GM19035 (cell line): Measurements from ENCODE around the gene RABGGTA.
"Not testable (repeated sequence)": the region's sequence is repeated elsewhere in the genome, so short reads cannot be mapped to it uniquely, and the experiment has no call there.

Experiments
- ATAC-seq: cut with Tn5 transposase; IDR thresholded peaks from one replicate; pipeline ENCODE4 v1.9.1; 2021; ENCODE audit not compliant: unreplicated experiment

RABGGTA gene

DNA sequence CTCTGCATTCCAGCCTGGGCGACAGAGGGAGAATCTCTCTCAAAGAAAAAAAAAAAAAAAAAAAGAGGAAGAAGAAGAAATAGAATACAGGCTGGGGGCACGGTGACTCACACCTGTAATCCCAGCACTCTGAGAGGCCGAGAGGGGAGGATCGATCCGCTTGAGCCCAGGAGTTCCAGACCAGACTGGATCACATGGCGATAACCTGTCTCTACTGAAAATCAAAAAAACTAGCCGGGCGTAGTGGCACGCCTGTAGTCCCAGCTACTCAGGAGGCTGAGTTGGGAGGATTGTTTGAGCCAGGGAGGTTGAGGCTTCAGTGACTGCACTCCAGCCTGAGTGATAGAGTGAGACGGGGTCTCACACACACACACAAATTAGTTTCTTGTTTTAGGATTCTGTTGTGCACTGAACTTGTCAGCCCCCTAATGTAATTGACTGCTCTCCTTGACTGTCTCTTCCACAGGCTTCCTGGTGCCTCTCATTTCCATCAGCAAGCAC is 28.0 kb downstream of the RABGGTA start:
- ATAC-seq, result peak; percentile 0

DNA sequence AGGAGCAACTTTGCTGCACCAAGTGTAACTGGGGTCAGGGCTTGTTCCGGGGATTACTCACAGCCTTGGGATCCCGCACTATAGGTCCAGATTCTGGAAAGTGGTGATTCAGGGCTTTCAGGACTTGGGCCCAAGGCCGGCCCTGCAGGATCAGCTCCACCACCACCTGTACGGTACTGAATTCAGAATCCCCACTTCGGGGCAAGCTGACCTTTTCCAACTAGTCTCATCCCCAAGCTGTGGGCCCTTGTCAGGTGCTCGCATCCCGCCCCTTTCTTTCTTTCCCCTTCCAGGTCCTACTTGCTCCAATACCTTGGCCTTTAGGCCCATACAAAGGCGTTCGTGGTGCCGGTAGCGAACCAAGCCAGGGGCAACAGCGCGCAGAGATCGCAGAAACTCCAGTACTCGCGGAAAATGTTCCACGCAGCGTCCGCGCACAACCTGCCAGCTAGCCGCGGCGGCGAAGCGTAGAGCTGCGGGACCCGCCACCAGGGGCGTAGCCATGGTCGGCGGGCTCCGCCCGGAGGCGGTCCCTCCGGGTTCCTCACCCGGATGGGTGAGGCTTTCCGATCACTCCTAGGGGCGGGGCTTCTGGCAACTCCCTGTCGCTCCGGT is 29.5 kb downstream of the RABGGTA start:
- peak; percentile 76 for ATAC-seq

DNA sequence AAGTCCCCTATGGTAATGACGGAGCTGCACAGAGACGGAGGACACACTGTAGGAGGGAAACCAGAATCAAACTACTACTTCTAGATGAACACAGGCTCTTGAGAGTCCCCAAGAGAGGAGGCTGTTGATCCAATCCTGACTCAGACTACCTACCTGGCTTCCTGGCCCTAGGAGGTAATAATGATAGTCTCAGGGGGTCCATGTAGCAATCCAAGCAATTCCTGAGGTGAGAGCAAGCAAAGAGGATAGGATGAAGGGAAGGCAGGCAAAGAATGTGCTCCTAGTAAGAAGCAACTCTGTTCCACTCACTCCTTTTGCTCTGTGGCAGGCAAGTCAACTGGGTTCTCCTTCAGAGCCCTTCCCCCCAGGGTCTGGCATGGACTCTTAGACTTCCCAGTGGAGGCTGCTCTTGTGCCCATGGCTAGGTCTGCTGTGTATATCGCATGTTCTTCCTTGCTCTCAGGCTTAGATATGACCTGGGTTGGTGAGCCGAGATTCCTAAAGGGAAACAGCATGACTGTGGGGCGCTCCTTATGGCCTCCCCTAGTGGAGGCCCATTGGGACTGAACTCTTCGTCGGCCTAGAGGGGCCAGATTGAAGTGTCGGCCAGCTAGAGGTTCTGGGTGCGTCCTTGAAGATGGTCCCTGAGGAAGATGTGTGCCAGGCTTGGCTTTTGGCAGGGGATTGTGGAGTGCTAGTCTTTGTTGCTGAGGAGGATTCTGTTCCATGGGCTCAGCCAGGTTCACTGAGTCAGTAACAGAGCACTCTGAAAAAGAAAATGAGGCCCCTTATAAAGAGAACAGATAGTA is 31.1 kb downstream of the RABGGTA start:
- no peak for ATAC-seq

DNA sequence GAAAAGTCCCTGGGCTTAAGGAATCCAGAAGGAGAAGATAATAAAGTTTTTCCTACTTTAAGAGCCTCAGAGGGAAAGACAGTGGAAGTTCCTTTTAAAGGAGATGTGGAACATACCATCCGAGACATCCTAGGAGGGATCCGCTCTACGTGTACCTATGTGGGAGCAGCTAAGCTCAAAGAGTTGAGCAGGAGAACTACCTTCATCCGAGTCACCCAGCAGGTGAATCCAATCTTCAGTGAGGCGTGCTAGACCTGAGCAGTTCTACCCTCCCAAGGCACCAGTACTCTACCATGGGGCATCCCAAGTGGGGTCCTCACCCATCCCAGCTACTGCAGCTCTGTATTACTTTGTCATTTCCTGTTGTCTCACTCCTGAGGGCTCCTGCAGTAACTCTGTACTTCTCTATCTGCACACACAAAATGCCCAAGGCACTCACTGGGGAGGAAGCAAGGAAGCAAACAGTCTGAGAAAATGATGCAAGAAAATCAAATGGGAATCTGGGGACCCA is 32.8 kb downstream of the RABGGTA start:
- ATAC-seq, result no peak

DNA sequence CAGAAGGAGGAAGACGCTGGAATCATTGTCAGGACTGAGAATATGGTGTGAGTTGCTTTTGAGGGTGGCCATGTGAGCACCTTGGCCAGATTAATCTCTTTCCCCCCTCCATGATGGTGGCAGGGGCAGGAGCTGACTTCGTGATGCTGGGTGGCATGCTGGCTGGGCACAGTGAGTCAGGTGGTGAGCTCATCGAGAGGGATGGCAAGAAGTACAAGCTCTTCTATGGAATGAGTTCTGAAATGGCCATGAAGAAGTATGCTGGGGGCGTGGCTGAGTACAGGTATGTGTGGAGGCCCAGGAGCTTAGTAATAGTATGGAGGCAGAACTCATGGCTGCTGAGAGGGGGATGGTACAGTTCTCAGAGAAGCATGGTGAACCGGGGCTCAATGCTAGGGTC is 33.3 kb downstream of the RABGGTA start:
- ATAC-seq, result no peak

DNA sequence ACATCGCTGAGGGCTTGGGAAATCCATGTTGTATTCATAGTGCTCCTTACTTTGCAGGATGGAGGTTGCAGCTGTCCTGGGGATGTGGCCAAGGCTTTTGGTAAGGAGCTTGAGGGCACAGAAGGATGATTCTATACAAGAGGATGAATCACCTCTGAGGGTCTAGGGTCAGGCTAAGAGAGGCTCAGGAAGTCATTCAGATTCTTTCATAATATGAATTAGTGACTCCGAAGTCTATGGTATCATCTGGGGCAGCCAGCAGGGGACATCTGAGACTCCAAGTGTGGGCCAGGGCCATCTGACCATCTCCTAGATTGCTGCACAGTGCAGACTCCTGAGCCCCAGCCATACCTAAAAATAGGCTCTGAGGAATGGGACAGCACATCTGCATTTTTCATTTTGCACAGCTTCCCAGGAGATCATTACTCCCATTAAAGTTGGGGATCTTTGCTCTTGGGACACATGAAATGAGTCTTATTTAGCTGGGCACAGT is 33.9 kb downstream of the RABGGTA start:
- ATAC-seq, result no peak

DNA sequence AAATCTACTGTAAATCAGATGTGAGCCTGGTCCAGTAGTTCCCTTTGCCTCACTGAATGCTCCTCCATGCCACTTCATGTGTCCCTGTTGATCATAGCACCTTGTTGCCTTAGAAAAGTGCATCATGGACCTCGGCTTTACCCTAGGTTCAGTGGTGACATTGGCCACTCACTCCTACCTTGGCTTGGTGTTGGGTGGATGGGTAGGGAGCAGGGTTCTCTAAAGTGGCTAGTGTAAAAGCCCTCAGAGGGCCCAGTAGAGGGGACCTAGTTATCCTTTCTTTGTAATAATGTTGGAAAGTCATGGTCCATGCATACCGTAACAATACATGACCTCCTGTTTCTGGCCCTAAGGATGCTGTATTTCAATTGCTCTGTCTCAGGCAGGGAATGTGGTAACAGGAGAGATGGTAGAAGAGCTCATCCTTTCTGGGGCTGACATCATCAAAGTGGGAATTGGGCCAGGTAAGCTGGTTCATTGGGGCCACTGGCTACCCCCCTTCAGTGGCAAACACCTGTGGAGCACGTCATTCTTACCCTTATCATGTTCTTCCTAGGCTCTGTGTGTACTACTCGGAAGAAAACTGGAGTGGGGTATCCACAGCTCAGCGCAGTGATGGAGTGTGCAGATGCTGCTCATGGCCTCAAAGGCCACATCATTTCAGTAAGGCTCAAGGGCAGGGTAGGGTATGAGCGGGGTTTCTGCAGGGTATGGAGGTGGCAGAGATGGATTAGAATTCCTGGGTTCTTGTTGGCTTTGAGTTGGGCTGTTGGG is 34.5 kb downstream of the RABGGTA start:
- no peak for ATAC-seq

DNA sequence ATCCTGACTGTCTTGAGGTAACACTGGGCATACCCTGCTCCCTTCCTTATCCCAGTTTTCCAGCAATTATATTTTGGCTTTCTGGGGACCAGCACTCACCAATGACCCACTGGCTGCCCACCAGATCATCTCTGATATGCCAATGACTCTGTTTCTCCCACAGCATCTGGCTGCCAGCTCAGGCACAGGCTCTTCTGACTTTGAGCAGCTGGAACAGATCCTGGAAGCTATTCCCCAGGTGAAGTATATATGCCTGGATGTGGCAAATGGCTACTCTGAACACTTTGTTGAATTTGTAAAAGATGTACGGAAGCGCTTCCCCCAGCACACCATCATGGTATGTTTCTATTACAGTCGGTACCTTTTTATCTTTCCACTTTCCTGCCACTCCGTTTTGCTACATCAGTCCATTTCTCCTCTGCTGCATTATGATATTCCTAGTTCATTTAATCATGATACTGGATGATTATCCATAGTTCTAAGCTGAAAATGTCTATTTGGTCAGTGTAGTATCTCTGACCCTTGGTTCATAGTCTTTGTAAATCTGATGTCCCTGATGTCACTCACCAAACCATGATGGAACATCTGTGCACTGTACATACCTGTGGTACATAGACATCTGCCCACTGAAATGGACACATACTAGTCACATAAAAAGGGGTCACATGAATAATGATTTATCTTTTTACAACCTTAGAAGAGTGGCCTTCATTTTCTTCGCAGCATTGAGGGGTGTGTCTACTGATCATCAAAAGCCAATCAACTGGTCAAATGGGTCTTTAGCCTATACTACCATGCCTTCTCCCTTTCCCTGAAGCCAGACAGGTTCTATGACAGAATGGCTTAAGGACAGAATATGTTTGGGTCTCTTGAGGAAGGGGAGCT is 35.4 kb downstream of the RABGGTA start:
- ATAC-seq, result no peak

DNA sequence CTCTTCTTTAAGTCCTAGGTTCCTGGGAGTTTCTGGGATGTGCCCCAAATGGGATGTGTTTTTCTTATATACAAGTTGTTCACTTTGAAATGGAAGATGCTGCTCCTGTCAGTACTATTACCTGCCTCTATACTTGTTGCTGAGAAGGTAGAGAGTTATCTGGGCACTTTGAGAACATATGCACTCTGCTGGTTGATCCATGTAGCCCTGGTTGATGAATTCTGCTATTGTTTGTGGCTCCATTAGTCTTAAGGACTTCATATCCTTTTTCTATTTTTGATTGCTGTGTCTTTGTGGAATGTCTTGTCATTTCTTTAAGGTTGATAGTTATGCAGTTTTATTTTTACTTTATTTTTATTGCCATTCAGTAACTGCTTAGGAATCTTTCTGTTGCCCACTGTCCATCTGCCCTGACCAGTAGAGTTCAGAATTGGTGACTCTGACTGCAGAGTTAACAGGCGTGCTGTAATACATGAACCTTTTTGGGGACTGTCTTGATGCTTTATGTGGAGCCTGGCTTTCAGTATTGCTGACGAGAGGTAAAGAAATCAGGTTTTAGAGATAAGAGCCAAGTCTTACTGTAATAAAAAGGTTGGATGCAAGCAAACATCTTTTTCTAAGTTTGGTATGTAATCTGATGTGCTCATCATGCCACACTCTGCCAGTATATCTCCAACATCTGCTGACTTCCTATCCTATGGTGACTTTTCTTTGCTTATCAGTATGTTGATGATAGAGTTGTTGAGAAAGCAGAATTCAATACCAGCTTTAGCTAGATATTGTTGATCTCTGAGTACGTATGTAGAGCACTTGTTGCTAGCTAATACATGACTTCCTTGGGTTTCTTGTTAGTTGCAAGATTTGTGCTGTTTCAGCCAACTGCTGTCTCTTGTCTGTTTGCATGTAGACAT is 37.0 kb downstream of the RABGGTA start:
- ATAC-seq, result no peak

DNA sequence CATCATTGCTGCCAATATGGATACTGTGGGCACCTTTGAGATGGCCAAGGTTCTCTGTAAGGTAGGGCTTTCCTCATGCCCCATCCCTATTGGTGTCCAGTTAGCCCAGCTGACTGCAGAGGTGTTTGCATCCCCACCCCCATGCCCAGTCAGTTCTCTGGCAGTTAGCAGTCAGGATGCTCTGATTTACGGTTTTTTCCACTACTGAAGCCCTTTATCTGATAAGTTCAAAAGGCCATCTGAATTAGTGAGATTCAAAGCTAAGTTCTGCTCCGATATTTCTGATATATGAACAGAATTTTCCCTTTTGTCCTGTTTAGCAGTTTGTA is 37.9 kb downstream of the RABGGTA start:
- no peak for ATAC-seq

DNA sequence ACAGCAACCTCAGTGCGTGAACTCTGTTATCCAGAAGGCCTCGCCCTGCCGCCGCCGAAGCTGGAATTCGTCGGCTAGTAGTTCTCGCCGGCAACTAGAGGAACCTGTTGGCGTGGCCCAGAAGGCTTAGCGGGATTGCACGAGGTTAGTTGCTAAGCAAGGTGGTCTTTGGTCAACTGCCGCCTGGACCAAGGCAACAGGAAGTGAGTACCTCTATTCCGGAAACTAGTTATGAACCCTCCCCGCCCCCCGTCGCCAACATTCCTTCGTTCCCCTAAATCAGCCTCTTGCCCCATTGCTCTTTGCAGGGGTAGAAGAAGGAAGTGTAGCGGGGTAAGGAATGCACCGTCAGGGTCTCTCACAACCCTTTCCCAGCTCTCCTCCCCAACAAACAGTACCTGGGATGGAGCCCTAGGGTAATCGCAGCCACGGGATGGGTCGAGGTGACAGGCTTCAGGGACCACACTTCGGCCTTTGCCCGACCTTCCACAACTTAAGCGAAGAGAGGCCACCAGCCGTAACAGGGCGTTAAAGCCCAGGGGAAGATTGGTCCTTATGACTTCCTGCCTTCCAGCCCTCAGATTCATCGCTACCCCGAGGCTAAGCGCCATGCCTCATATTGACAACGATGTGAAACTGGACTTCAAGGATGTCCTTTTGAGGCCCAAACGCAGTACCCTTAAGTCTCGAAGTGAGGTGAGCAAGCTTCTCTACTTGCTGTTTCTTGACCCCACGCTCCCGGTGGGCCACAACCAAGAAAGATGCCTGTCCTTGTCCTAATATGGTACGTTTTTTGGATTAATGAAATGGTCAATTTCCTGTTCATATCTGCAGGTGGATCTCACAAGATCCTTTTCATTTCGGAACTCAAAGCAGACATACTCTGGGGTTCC is 38.5 kb downstream of the RABGGTA start, which contains the start of gene GMPR2:
GMPR2 (plus strand) TSS at position 285 of the 893 bp plus-strand sequence; CDS start at position 610, 325 bp downstream.
- peak; percentile 62 for ATAC-seq

DNA sequence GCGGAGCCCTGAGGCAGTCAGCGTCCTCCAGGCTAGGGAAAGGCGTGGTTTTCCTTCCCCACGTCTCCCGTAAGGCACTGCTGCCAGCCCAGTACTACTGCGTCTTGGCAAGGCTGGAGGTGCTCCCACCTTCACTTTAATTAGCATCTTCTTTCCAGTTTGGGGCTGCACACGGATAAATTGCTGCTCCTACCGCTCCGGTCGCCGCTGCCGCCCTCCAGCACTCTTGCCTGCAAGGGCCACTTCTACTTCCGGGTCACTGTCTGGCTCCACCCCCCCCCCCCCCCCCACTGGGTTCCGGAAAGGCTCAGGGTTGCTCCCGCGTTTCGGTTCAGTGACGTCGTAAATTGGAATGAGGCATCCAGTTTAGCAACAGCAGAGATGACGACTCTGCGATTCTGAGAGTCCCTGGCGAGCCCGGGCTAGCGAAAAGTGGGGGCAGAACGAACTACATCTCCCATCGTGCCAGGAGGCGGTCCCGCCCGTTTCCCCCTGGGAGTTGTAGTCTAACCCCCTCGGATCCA is 39.2 kb downstream of the RABGGTA start, which contains the start of gene NEDD8:
NEDD8 (minus strand) TSS at position 247 of the 524 bp plus-strand sequence; CDS start at position 147, 100 bp downstream.
- peak; percentile 79 for ATAC-seq

DNA sequence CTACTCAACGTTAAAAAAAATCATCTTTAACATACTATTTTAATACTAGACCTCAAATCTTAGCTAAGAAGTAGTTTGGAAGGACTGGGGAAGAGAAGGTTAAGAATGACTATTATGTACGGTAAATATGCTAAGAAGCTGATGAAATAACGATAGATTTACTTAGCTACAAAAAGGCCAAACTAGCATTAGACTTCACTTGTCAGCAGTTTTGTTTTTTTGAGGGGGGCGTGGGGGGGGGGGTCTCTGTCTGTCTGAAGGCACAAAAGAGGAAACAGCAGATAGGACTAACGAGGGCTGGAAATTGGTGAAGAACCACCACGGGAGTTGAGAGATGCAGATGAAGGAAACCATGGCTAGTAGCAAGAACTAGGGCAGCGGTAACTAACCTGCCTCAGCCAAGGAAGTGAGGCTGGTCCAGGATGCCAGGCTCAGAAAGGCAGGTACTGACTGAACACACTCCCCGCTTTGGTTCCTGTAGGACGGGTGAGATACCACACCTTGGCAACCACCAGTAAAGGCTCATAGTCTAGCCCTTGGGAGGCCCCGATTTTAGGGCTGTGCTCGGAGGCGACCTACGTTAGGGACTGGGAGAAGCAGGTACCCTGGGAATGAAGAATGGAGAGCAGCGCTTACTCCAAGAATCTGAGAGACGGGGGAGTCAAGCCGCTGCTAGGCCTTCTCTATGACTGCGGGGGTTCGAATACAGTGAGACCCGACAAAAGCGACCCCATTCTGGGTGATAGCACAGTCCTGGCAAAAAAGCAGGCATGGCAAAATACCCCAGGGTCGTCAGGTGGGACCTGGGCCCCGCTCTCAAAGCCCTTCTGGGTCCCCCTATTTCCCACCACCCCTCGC is 39.9 kb downstream of the RABGGTA start:
- no peak for ATAC-seq

DNA sequence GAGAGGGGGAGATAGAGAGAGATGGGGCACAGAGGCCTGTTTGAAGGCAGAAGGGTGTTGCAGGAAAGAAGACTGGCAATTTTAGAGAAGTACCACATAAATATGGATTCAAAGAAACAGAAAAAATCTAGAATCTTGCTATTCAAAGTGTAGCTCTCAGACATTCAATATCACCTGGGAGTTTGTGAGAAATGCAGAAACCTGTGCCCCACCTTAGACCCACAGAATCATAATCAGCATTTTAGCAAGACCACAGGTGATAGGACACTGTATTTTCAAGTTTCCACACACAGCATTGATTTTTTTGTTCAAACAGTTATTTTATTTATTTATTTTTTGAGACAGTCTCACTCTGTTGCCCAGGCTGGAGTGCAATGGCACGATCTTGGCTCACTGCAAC is 42.5 kb downstream of the RABGGTA start:
- no peak for ATAC-seq

DNA sequence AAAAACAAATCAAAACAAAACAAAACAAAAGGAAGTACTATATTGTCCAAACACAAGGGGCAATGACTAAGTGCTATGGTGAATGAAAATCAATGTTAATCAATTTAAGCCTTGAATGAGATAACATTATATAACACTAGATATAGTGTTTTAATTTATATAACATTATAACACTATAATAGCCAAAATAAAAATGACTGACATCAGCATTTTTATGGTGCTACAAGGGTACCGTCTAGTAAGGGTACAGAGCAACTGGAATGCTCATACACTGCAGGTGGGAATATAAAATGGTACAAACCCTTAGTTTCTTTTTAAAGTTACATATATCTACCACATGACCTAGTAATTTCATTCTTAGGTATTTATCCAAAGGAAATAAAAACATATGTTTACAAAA is 44.9 kb downstream of the RABGGTA start:
- ATAC-seq, result no peak

DNA sequence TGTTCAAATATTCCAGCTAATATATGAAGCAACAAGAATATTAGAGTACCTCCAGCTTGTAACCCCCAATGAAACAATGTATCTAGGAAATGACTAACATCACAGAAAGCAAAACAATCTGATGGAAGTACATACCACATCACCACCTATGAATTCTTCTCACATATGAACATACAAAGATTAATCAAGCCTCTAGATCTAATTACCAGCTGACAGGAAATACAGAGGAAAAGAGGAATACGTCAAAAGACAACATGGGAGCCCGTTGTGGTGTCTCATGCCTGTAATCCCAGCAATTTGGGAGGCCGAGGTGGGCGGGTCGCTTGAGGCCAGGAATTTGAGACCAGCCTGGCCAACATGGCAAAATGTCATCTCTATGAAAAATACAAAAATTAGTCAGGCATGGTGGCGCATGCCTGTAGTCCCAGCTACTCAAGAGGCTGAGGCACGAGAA is 46.8 kb downstream of the RABGGTA start:
- ATAC-seq, result no peak

DNA sequence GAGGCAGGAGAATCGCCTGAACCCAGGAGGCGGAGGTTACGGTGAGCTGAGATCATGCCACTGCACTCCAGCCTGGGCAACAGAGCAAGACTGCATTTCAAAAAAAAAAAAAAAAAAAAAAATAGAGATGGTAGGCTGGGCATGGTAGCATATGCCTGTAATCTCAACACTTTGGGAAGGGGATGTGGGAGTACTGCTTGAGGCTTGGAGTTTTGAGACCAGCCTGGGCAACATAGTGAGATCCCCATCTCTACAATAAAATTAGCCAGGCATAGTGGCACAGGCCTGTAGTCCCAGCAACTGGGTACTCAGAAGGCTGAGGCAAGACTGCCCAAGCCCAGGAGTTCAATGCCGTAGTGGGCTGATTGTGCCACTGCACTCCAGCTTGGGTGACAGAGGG is 48.4 kb downstream of the RABGGTA start:
- ATAC-seq, result not testable (repeated sequence)
